Ishikawa (cell line): ENCODE data around the gene MAGEF1.

ENCODE experiments used
- CEBPB ChIP-seq: IDR thresholded peaks from 2 replicates; pipeline ENCODE4 v1.6.1; 2012
- CREB1 ChIP-seq: IDR thresholded peaks from 2 replicates; pipeline ENCODE4 v1.6.1; 2012; ENCODE audit warnings: low read depth
- EGR1 ChIP-seq: IDR thresholded peaks from 2 replicates; pipeline ENCODE4 v1.6.1; 2012
- EP300 ChIP-seq: IDR thresholded peaks from 2 replicates; pipeline ENCODE4 v1.6.1; 2012; ENCODE audit warnings: borderline replicate concordance
- FOXM1 ChIP-seq: IDR thresholded peaks from 2 replicates; pipeline ENCODE4 v1.6.1; 2012; ENCODE audit warnings: low read depth, borderline replicate concordance
- NFIC ChIP-seq: IDR thresholded peaks from 2 replicates; pipeline ENCODE4 v1.6.1; 2012
- RAD21 ChIP-seq: IDR thresholded peaks from 2 replicates; pipeline ENCODE4 v1.6.1; 2012; ENCODE audit warnings: low read depth
- TAF1 ChIP-seq: IDR thresholded peaks from 2 replicates; pipeline ENCODE4 v1.6.1; 2012; ENCODE audit warnings: low read depth, mild to moderate bottlenecking
- TCF12 ChIP-seq: IDR thresholded peaks from 2 replicates; pipeline ENCODE4 v1.6.1; 2012; ENCODE audit warnings: low read depth
- TEAD4 ChIP-seq: IDR thresholded peaks from 2 replicates; pipeline ENCODE4 v1.6.1; 2012
- USF1 ChIP-seq: IDR thresholded peaks from 2 replicates; pipeline ENCODE4 v1.6.1; 2012
- YY1 ChIP-seq: IDR thresholded peaks from 2 replicates; pipeline ENCODE4 v1.6.1; 2012; ENCODE audit warnings: low read depth
- ZBTB7A ChIP-seq: IDR thresholded peaks from 2 replicates; pipeline ENCODE4 v1.6.1; 2012; ENCODE audit warnings: low read depth
- TF ChIP-seq, protein P1 (sequence below): IDR thresholded peaks from 2 replicates; pipeline ENCODE4 v1.6.1; 2012; ENCODE audit warnings: low read depth, mild to moderate bottlenecking
- TF ChIP-seq, protein P2 (sequence below): IDR thresholded peaks from 2 replicates; pipeline ENCODE4 v1.6.1; 2012

The MAGEF1 gene

DNA sequence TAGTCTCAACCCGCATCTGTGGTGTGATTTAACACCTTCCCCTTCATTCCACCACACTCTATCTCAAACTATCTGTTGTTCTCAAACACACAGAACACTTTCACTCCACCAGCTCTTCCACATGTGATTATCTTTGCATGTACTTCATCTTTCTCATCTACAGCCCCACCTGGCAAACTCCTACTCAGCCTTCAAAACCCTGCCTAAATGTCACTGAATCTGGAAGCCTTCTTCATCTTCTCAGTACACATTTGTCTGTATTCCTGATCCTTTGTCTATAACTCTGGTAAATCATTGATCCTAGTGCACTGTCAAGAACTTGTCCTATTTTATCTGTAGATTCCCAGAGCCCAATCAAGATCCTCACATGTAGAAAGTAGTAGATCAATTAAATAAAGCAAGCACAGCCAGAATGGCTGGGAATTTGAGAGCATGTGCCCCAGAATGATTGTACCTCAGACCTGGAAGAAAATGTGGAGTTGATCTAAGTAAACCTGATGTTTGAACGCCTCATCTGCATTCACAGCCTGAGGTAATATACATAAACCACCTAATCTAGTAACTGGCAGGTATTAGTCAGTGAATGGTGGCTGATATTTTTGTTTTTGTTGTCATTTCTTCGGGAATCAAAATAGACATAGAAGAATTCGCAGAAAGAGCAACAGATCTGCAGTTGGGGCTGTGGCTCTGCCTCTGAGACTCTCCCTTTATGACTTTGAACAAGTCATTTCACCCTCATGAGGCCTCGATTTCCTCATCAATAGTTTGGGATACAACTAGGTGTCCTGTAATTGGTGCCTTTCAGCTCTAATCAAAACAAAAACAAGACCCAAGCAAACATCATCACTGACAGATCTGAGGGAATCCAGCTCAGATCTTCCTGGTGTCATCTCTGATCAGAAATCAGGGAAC is 28.0 kb upstream of the MAGEF1 start:
- TF ChIP-seq TEAD4 (no peak), CEBPB (no peak), FOXM1 (no peak), TAF1 (no peak), EGR1 (no peak), NFIC (no peak), RAD21 (no peak), ZBTB7A (no peak), USF1 (no peak), TCF12 (no peak), EP300 (no peak), YY1 (no peak), CREB1 (no peak)
- TF ChIP-seq, protein P1, sequence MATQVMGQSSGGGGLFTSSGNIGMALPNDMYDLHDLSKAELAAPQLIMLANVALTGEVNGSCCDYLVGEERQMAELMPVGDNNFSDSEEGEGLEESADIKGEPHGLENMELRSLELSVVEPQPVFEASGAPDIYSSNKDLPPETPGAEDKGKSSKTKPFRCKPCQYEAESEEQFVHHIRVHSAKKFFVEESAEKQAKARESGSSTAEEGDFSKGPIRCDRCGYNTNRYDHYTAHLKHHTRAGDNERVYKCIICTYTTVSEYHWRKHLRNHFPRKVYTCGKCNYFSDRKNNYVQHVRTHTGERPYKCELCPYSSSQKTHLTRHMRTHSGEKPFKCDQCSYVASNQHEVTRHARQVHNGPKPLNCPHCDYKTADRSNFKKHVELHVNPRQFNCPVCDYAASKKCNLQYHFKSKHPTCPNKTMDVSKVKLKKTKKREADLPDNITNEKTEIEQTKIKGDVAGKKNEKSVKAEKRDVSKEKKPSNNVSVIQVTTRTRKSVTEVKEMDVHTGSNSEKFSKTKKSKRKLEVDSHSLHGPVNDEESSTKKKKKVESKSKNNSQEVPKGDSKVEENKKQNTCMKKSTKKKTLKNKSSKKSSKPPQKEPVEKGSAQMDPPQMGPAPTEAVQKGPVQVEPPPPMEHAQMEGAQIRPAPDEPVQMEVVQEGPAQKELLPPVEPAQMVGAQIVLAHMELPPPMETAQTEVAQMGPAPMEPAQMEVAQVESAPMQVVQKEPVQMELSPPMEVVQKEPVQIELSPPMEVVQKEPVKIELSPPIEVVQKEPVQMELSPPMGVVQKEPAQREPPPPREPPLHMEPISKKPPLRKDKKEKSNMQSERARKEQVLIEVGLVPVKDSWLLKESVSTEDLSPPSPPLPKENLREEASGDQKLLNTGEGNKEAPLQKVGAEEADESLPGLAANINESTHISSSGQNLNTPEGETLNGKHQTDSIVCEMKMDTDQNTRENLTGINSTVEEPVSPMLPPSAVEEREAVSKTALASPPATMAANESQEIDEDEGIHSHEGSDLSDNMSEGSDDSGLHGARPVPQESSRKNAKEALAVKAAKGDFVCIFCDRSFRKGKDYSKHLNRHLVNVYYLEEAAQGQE = no peak
- TF ChIP-seq, protein P2, sequence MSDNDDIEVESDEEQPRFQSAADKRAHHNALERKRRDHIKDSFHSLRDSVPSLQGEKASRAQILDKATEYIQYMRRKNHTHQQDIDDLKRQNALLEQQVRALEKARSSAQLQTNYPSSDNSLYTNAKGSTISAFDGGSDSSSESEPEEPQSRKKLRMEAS = no peak

GRCh38 chr3:184738982-184739381 is 27.1 kb upstream of the MAGEF1 start:
- TF ChIP-seq TEAD4 (no peak), CREB1 (no peak), YY1 (no peak), TCF12 (no peak), EP300 (no peak), RAD21 (no peak), USF1 (no peak), NFIC (no peak), TAF1 (no peak), ZBTB7A (no peak), FOXM1 (no peak), CEBPB (no peak), EGR1 (no peak)
- TF ChIP-seq, protein P1 = no peak
- TF ChIP-seq, protein P2 = no peak

DNA sequence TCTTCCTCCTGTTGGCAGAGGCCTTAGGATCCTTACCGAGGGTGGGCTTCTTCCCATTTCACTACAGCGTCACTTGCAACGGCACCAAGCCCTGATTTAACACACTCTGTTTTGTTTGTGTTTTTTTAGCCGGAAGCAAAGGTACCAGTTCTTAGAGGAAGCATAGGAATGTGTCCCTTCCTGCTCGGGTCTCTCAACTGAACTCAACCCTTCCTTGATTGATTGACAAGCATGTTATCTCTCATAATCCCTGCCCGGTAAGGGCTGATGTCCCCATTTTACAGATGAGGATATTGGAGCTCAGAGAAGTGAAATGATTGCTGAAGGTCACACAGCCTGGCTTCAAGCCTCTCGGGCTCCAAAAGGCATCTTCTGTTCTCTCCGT is 26.6 kb upstream of the MAGEF1 start:
- no peak for TF ChIP-seq RAD21
- TF ChIP-seq TEAD4 = no peak
- no peak for TF ChIP-seq YY1
- no peak for TF ChIP-seq NFIC
- TF ChIP-seq EGR1 = no peak
- TF ChIP-seq ZBTB7A = no peak
- no peak for TF ChIP-seq CEBPB

GRCh38 chr3:184737641-184738505 is 26.0 kb upstream of the MAGEF1 start:
- no peak for TF ChIP-seq NFIC
- no peak for TF ChIP-seq TEAD4
- TF ChIP-seq TCF12 = no peak
- no peak for TF ChIP-seq FOXM1
- no peak for TF ChIP-seq CEBPB
- TF ChIP-seq ZBTB7A = no peak
- no peak for TF ChIP-seq USF1
- no peak for TF ChIP-seq RAD21
- TF ChIP-seq YY1 = no peak
- no peak for TF ChIP-seq CREB1
- TF ChIP-seq, protein P1 = no peak
- no peak for TF ChIP-seq EGR1
- TF ChIP-seq TAF1 = no peak
